ENCODE measurements around the gene TYW3.
"Not testable (repeated sequence)": the region's sequence is repeated elsewhere in the genome, so short reads cannot be mapped to it uniquely, and the experiment has no call there.

Gene TYW3

GRCh38 chr1:74729741-74730478 is 3.0 kb upstream of the TYW3 start:
- DNase-seq = no peak

- peak; percentile 48 for DNase-seq
Measured at GRCh38 chr1:74731399-74732052, 1.4 kb upstream of the TYW3 start.

- peak; percentile 41 for DNase-seq
Measured at GRCh38 chr1:74732071-74732946, 643 bp upstream of the TYW3 start.

- no peak for DNase-seq
Measured at GRCh38 chr1:74733604-74734484, 892 bp downstream of the TYW3 start.

GRCh38 chr1:74737333-74737732 is 4.4 kb downstream of the TYW3 start:
- no peak for DNase-seq

- not testable (repeated sequence) for DNase-seq
Measured at GRCh38 chr1:74740307-74740980, 7.5 kb downstream of the TYW3 start.

GRCh38 chr1:74745247-74745646 is 12.3 kb downstream of the TYW3 start:
- DNase-seq = not testable (repeated sequence)

- no peak for DNase-seq
Measured at GRCh38 chr1:74748960-74749359, 16.0 kb downstream of the TYW3 start.

GRCh38 chr1:74753104-74753503 is 20.2 kb downstream of the TYW3 start:
- DNase-seq = no peak

GRCh38 chr1:74755475-74755874 is 22.5 kb downstream of the TYW3 start:
- DNase-seq = no peak

- DNase-seq = not testable (repeated sequence)
Measured at GRCh38 chr1:74756650-74757049, 23.7 kb downstream of the TYW3 start.

- DNase-seq = no peak
Measured at GRCh38 chr1:74763807-74764206, 30.9 kb downstream of the TYW3 start.

- no peak for DNase-seq
Measured at GRCh38 chr1:74766579-74766978, 33.6 kb downstream of the TYW3 start.

GRCh38 chr1:74767490-74767889 is 34.5 kb downstream of the TYW3 start:
- DNase-seq = no peak

- DNase-seq = peak; percentile 8
Measured at GRCh38 chr1:74771913-74772515, 39.1 kb downstream of the TYW3 start.

- no peak for DNase-seq
Measured at GRCh38 chr1:74772945-74773344, 40.0 kb downstream of the TYW3 start.

GRCh38 chr1:74773582-74773981 is 40.6 kb downstream of the TYW3 start:
- no peak for DNase-seq

GRCh38 chr1:74775735-74776134 is 42.8 kb downstream of the TYW3 start:
- DNase-seq = no peak

- DNase-seq = no peak
Measured at GRCh38 chr1:74777525-74777924, 44.6 kb downstream of the TYW3 start.

- no peak for DNase-seq
Measured at GRCh38 chr1:74779750-74780149, 46.8 kb downstream of the TYW3 start.

GRCh38 chr1:74780594-74780993 is 47.6 kb downstream of the TYW3 start:
- no peak for DNase-seq

All from right kidney (tissue), 1 donor.